A673 (cell line): ENCODE data around the gene OR4K14. TPM values are rescaled to one million over a fixed set of nuclear protein-coding genes. Genes with fewer than 3 reads are reported as not detected.

Source experiments
- Bru-seq: library from RNA; stranded (reverse); fragments of 400-500 nt; gene quantifications from one replicate; lab custom pipeline; 2021; lab: Mats Ljungman, UMichigan
- BruChase-seq, 2 experiments: library from RNA; stranded (reverse); fragments of 400-500 nt; gene quantifications; one replicate each; lab custom pipeline; 2021; lab: Mats Ljungman, UMichigan
- BruUV-seq: library from RNA; stranded (reverse); fragments of 400-500 nt; replicated peaks from 2 replicates; lab custom pipeline; 2021; lab: Mats Ljungman, UMichigan
- CTCF ChIA-PET: fragments of 300-600 bp; sonication (Branson Sonifier 250); formaldehyde crosslinking; loops from one replicate; lab custom pipeline; 2022; ENCODE audit warnings: antibody characterized with exemption; lab: Charles Lee
- POLR2A ChIA-PET: fragments of 300-600 bp; sonication (Branson Sonifier 250); formaldehyde crosslinking; loops from one replicate; lab custom pipeline; 2022; ENCODE audit warnings: antibody characterized with exemption; ENCODE audit not compliant: low non-redundant PET; lab: Charles Lee
- DNase-seq: peaks from one replicate; pipeline ENCODE4 v3.0.0-alpha.2; 2015; ENCODE audit warnings: low spot score
- H3K27ac ChIP-seq: fragments of 200-600 bp; sonication (generic); 2 replicates; pipeline ENCODE4 v1.5.1; 2016; ENCODE audit warnings: mixed run types, low read depth, mild to moderate bottlenecking, mixed read lengths, antibody characterized with exemption, low read length; ENCODE audit not compliant: poor library complexity, severe bottlenecking
- H3K27me3 ChIP-seq: fragments of 200-600 bp; sonication (generic); replicated peaks from 2 replicates; pipeline ENCODE4 v1.6.1; 2017; ENCODE audit warnings: mixed run types, low read depth, mild to moderate bottlenecking, mixed read lengths, antibody characterized with exemption, low read length; ENCODE audit not compliant: insufficient read depth, poor library complexity
- H3K36me3 ChIP-seq: fragments of 200-600 bp; sonication (generic); 2 replicates; pipeline ENCODE4 v1.6.1; 2016; ENCODE audit warnings: mixed run types, mild to moderate bottlenecking, mixed read lengths, antibody characterized with exemption, low read length; ENCODE audit not compliant: insufficient read depth, poor library complexity, severe bottlenecking
- H3K4me1 ChIP-seq: fragments of 200-600 bp; sonication (generic); 2 replicates; pipeline ENCODE4 v1.6.1; 2017; ENCODE audit warnings: mixed run types, mild to moderate bottlenecking, mixed read lengths, antibody characterized with exemption, low read length; ENCODE audit not compliant: insufficient read depth, poor library complexity, severe bottlenecking
- H3K4me3 ChIP-seq: fragments of 200-600 bp; sonication (generic); 2 replicates; pipeline ENCODE4 v1.5.1; 2016; ENCODE audit warnings: low read depth, mixed run types, mild to moderate bottlenecking, mixed read lengths, low read length; ENCODE audit not compliant: poor library complexity, severe bottlenecking
- H3K9me3 ChIP-seq: fragments of 200-600 bp; sonication (generic); 2 replicates; pipeline ENCODE4 v1.6.1; 2016; ENCODE audit warnings: mixed run types, low read depth, mild to moderate bottlenecking, mixed read lengths, antibody characterized with exemption, low read length; ENCODE audit not compliant: poor library complexity, severe bottlenecking
- EZH2 ChIP-seq: fragments of 200-600 bp; sonication (generic); IDR thresholded peaks from 2 replicates; pipeline ENCODE4 v1.6.1; 2017; ENCODE audit warnings: borderline replicate concordance, low read depth, mild to moderate bottlenecking, mixed read lengths, antibody characterized with exemption, low read length; ENCODE audit not compliant: poor library complexity, severe bottlenecking
- intact Hi-C: fragments of 100-400 bp; cut with micrococcal nuclease; formaldehyde crosslinking; loops from one replicate; pipeline ENCODE4 v1.10.0; 2022; ENCODE audit not compliant: unreplicated experiment
- long read RNA-seq: library from polyadenylated mRNA; stranded (forward); transcript quantifications from one replicate; pipeline ENCODE4 v2.0.0, GENCODE V29; 2022
- total RNA-seq: library from RNA; stranded (reverse); gene quantifications from 2 replicates; pipeline ENCODE4 v1.2.3, GENCODE V29; 2021
- TF ChIP-seq, protein P1 (sequence below): fragments of 300-800, 200-600 bp; sonication (generic); conservative IDR thresholded peaks from 2 replicates; pipeline ENCODE4 v1.5.1; 2017; ENCODE audit warnings: low read depth, mild to moderate bottlenecking, antibody characterized with exemption, low read length, moderate library complexity, mixed read lengths

Gene OR4K14, protein sequence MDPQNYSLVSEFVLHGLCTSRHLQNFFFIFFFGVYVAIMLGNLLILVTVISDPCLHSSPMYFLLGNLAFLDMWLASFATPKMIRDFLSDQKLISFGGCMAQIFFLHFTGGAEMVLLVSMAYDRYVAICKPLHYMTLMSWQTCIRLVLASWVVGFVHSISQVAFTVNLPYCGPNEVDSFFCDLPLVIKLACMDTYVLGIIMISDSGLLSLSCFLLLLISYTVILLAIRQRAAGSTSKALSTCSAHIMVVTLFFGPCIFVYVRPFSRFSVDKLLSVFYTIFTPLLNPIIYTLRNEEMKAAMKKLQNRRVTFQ
- total RNA-seq (not detected in 2 replicates), Bru-seq, nascent RNA (not detected), BruChase-seq, experiment 1, labeled RNA remaining after a 2-hour chase (not detected), BruChase-seq, experiment 2, labeled RNA remaining after a 6-hour chase (not detected)
- long read RNA-seq = 0 reads

DNA sequence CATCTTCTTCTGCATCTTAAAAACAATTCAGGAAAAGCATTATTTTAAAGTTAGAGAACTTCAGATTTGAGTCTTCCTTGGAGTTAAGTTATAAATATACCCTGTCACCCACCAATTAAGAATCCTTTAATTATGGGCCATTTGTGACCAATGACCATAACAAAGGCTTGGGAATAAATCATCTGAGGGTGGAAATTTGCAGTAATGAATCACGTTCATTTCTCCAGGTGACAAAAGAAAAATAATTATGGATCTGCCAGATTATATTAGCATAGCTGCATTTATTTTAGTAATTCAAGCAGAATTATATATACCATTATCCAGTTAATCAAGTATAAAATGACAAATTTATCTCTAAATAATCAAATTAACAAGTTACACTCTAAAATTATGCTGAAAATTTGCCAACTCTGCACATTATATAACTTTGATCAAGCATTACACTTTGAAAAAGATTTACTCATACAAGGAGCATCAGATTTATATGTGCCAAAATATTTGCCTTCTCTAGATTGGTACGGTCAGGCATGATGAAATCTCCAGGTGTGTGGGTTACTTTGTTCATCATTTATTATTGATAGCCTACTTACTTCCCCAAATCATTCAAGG is at the start of gene OR4K14:
Gene OR4K14 (minus strand): TSS at position 51 of the 609 bp plus-strand sequence. CDS start 4,114 bp downstream, outside the sequence.
- no peak for TF ChIP-seq EZH2
- TF ChIP-seq, protein P1, sequence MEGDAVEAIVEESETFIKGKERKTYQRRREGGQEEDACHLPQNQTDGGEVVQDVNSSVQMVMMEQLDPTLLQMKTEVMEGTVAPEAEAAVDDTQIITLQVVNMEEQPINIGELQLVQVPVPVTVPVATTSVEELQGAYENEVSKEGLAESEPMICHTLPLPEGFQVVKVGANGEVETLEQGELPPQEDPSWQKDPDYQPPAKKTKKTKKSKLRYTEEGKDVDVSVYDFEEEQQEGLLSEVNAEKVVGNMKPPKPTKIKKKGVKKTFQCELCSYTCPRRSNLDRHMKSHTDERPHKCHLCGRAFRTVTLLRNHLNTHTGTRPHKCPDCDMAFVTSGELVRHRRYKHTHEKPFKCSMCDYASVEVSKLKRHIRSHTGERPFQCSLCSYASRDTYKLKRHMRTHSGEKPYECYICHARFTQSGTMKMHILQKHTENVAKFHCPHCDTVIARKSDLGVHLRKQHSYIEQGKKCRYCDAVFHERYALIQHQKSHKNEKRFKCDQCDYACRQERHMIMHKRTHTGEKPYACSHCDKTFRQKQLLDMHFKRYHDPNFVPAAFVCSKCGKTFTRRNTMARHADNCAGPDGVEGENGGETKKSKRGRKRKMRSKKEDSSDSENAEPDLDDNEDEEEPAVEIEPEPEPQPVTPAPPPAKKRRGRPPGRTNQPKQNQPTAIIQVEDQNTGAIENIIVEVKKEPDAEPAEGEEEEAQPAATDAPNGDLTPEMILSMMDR = no peak
- Histone ChIP-seq H3K36me3 (no peaks in the 10 kb centered on the region), H3K27me3 (no peaks in the 10 kb centered on the region), H3K4me3 (no peak within 1 kb of the TSS), H3K4me1 (no peaks in the 10 kb centered on the region), H3K27ac (no peak within 1 kb of the TSS), H3K9me3 (peaks cover 4% of the 10 kb centered on the region)
- ChIA-PET CTCF (no interaction called here), POLR2A (no interaction called here)
- DNase-seq = no peak
- intact Hi-C loops = no loop called here
- BruUV-seq = no TSS peak

DNA sequence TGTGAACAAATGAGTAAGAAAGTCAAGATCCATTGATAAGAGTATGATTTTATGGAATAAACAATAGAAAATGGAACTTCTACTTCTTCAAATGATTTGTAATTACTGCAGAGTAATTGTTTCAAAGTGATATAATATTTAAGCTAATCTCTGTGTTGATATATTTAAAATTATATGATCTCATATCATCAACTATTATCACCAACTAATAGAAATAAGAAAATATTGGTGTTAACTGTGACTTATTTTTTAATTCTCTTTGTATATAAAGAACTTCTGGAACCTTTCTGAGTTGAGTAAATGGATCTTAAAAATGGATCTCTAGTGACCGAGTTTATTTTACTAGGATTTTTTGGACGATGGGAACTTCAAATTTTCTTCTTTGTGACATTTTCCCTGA is 40.6 kb upstream of the OR4K14 start, which contains the start of gene OR4L1:
Gene OR4L1 (plus strand): TSS at position 301 of the 400 bp plus-strand sequence. CDS start 0 bp downstream, at position 301.
- no TSS peak for BruUV-seq
- POLR2A ChIA-PET = no interaction called here
- DNase-seq = no peak
- CTCF ChIA-PET = no interaction called here
- Histone ChIP-seq H3K27ac (no peak within 1 kb of the TSS), H3K4me3 (no peak within 1 kb of the TSS), H3K36me3 (no peaks in the 10 kb centered on the region), H3K27me3 (no peaks in the 10 kb centered on the region), H3K9me3 (peaks cover 10% of the 10 kb centered on the region), H3K4me1 (no peaks in the 10 kb centered on the region)
- intact Hi-C loops = no loop called here
- TF ChIP-seq, protein P1 = no peak
- no peak for TF ChIP-seq EZH2

DNA sequence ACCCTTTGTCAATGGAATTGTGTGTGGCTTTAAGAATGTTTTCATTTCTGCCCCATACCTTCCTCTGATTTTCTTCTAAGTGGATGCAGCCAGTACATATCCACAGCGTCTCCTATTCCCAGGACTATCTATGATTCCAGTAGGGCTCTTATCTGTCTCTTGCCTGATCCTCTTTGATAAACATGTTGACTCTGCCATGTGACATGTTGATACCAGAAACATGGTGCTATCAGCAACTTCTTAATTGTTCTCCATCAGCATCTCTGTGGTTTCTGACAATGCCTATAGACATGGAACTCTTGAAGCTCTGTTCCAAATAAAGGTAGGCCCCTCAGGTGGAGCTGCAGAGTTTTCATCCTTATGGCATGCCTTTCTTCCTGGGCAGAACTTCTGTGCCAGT is 29.1 kb upstream of the OR4K14 start:
- no peaks in the 10 kb centered on the region for H3K4me1 ChIP-seq
- no peak overlapping the region for H3K27ac ChIP-seq
- no TSS peak for BruUV-seq
- no peak for DNase-seq
- TF ChIP-seq, protein P1 = no peak
- no peak for TF ChIP-seq EZH2
- H3K9me3 ChIP-seq = peaks cover 9% of the 10 kb centered on the region
- ChIA-PET POLR2A (no interaction called here), CTCF (no interaction called here)
- intact Hi-C loops = no loop called here
- H3K27me3 ChIP-seq = no peaks in the 10 kb centered on the region
- H3K36me3 ChIP-seq = no peaks in the 10 kb centered on the region
- H3K4me3 ChIP-seq = no peak overlapping the region
